ENCODE data around the gene CAPN11. TPM values are rescaled to one million over a fixed set of nuclear protein-coding genes. Genes with fewer than 3 reads are reported as not detected.

Gene CAPN11
- total RNA-seq, 1 donor from 2014 or later, result not detected

DNA sequence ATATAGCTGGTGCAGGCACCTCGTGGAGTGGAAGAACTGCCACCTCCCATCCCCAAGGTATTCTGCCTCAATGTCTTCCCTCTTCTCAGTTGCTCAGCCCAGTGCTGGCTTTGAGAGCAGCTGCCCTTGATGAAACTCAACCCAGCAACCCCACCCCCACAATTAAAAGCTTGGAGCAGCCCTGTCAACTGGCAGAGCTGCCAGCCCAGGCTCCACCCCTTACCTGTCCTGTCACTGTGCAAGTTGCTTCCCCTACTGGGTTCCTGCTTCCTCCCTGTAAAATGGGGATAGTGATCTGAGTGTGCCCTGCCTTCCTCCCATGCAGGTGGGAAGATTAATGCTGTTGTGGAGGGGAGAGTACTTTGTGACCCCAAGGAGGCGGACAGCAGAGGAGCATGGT lies 26.7 kb upstream of the CAPN11 start:
- H3K4me3 Mint-ChIP-seq, result no peak overlapping the region
- no peaks in the 10 kb centered on the region for H3K27me3 Mint-ChIP-seq
- ATAC-seq (ENCODE audit: low read depth) (no peak), DNase-seq (no peak)
- no peak overlapping the region for H3K27ac Mint-ChIP-seq
- peaks cover 17% of the 10 kb centered on the region for H3K36me3 Mint-ChIP-seq (ENCODE audit: low read depth)
- no peaks in the 10 kb centered on the region for H3K9me3 Mint-ChIP-seq
- CTCF ChIA-PET, result interaction anchor here (1.0 to 1.5 kb wide), 2 partner anchors 19 to 34 kb away, joined by 3 read pairs; no protein-coding TSS in a partner anchor
- H3K4me1 Mint-ChIP-seq, result peaks cover 15% of the 10 kb centered on the region
- POLR2A ChIA-PET, result no interaction called here
- intact Hi-C loops (cut with micrococcal nuclease), result no loop called here
- TF ChIP-seq, protein P1, sequence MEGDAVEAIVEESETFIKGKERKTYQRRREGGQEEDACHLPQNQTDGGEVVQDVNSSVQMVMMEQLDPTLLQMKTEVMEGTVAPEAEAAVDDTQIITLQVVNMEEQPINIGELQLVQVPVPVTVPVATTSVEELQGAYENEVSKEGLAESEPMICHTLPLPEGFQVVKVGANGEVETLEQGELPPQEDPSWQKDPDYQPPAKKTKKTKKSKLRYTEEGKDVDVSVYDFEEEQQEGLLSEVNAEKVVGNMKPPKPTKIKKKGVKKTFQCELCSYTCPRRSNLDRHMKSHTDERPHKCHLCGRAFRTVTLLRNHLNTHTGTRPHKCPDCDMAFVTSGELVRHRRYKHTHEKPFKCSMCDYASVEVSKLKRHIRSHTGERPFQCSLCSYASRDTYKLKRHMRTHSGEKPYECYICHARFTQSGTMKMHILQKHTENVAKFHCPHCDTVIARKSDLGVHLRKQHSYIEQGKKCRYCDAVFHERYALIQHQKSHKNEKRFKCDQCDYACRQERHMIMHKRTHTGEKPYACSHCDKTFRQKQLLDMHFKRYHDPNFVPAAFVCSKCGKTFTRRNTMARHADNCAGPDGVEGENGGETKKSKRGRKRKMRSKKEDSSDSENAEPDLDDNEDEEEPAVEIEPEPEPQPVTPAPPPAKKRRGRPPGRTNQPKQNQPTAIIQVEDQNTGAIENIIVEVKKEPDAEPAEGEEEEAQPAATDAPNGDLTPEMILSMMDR (IDR thresholded peaks at IDR 0.05), result no peak

- CTCF ChIA-PET, result no interaction called here
- H3K4me1 Mint-ChIP-seq, result peaks cover 15% of the 10 kb centered on the region
- no peak overlapping the region for H3K27ac Mint-ChIP-seq
Measured at GRCh38 chr6:44132476-44132875, 26.1 kb upstream of the CAPN11 start.

DNA sequence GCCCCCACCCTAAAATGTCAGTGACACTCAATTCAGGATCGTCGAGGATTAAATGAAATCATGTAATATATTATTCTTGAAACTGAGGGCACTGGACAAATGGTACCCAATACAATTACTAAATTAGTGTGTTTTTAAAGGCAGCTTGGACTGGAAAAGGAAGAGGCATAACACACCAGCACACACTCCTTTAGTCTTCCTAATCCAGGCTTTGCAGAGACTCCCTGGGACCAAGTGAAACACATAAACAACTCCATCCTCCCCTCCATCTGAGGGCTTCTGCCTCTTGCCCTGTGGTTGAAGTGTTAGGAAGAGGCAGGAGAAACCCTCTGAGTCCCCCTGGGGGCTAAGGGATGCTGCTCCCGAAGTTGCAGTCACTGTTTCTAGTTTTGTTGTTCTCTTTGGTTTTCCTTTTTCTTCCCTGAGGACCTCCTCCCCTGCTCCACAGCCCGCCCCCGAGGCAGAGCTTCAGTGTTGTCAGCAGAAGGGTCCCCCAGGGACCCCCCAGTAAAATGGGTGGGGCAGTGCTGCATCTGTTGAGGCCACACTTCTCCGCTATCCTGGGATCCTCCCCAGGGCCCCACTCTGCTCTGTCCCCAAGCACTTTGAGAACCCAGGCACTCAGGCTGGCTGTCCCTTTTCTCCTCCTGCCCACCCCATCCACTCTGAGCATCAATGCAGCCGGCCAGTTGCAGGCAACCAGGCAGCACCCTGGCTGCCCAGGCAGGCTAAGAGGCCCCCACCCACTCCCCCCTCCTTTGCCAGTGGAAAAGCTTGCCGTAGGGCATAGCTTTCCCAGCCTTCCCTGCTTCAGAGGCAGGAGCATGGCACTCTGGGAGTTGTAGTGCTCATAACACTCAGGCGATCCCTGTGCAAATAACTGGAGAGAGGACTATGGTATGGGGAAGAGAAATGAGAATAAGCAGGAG lies 25.4 kb upstream of the CAPN11 start:
- Mint-ChIP-seq H3K36me3 (ENCODE audit: low read depth) (peaks cover 21% of the 10 kb centered on the region), H3K4me3 (no peak overlapping the region), H3K27me3 (no peaks in the 10 kb centered on the region), H3K9me3 (no peaks in the 10 kb centered on the region), H3K27ac (no peak overlapping the region), H3K4me1 (peaks cover 13% of the 10 kb centered on the region)
- ChIA-PET CTCF (no interaction called here), POLR2A (interaction anchor here (0.7 to 1.3 kb wide), 2 partner anchors 15 to 113 kb away, joined by 3 to 8 read pairs; partner anchors contain the start of gene HSP90AB1)
- DNase-seq (no peak), ATAC-seq (ENCODE audit: low read depth) (no peak)
- TF ChIP-seq, protein P1 (IDR thresholded peaks at IDR 0.05), result no peak
- intact Hi-C loops (cut with micrococcal nuclease), result no loop called here

More at GRCh38 chr6:44132476-44132875, 26.1 kb upstream of the CAPN11 start:
- Mint-ChIP-seq H3K36me3 (ENCODE audit: low read depth) (peaks cover 21% of the 10 kb centered on the region), H3K27me3 (no peaks in the 10 kb centered on the region), H3K9me3 (no peaks in the 10 kb centered on the region), H3K4me3 (no peak overlapping the region)
- intact Hi-C loops (cut with micrococcal nuclease), result no loop called here
- DNase-seq, result no peak
- TF ChIP-seq, protein P1 (IDR thresholded peaks at IDR 0.05), result no peak
- no peak for ATAC-seq (ENCODE audit: low read depth)
- POLR2A ChIA-PET, result no interaction called here

- Mint-ChIP-seq H3K27ac (no peak overlapping the region), H3K36me3 (ENCODE audit: low read depth) (peaks cover 21% of the 10 kb centered on the region), H3K4me1 (peaks cover 9% of the 10 kb centered on the region), H3K27me3 (no peaks in the 10 kb centered on the region), H3K4me3 (no peak overlapping the region), H3K9me3 (no peaks in the 10 kb centered on the region)
- ChIA-PET CTCF (no interaction called here), POLR2A (interaction anchor here (0.7 to 1.3 kb wide), 2 partner anchors 16 to 113 kb away, joined by 3 to 8 read pairs; partner anchors contain the start of gene HSP90AB1)
- DNase-seq, result no peak
- TF ChIP-seq, protein P1 (IDR thresholded peaks at IDR 0.05), result no peak
- ATAC-seq (ENCODE audit: low read depth), result no peak
- intact Hi-C loops (cut with micrococcal nuclease), result no loop called here
Measured at GRCh38 chr6:44133981-44134711, 24.5 kb upstream of the CAPN11 start.
